GM19035 (cell line): Measurements from ENCODE around the gene KIF12.

Experiments used
- ATAC-seq: cut with Tn5 transposase; IDR thresholded peaks from one replicate; pipeline ENCODE4 v1.9.1; 2021; ENCODE audit not compliant: unreplicated experiment

KIF12 gene

GRCh38 chr9:114107286-114108001, 8.4 kb upstream of the KIF12 start:
- no peak for ATAC-seq

GRCh38 chr9:114105236-114105635, 6.1 kb upstream of the KIF12 start:
- ATAC-seq: no peak

GRCh38 chr9:114102484-114102883, 3.4 kb upstream of the KIF12 start:
- no peak for ATAC-seq

- ATAC-seq: no peak
These were observed 1.4 kb upstream of the KIF12 start for GRCh38 chr9:114100536-114100935.

- ATAC-seq: no peak
These were observed 678 bp upstream of the KIF12 start for GRCh38 chr9:114099669-114100270.

GRCh38 chr9:114098021-114098935, 814 bp downstream of the KIF12 start:
- ATAC-seq: no peak

- no peak for ATAC-seq
These were observed 1.5 kb downstream of the KIF12 start for GRCh38 chr9:114097613-114098020.

GRCh38 chr9:114096866-114097612, 2.1 kb downstream of the KIF12 start:
- ATAC-seq: no peak

- no peak for ATAC-seq
These were observed 3.0 kb downstream of the KIF12 start for GRCh38 chr9:114096041-114096511.

- ATAC-seq: no peak
These were observed 4.1 kb downstream of the KIF12 start for GRCh38 chr9:114094971-114095370.

GRCh38 chr9:114093761-114094505, 5.2 kb downstream of the KIF12 start:
- no peak for ATAC-seq

- ATAC-seq: no peak
These were observed 6.0 kb downstream of the KIF12 start for GRCh38 chr9:114093031-114093471.

GRCh38 chr9:114092336-114092735, 6.8 kb downstream of the KIF12 start:
- no peak for ATAC-seq

GRCh38 chr9:114091711-114092110, 7.4 kb downstream of the KIF12 start:
- ATAC-seq: no peak

- ATAC-seq: no peak
These were observed 8.3 kb downstream of the KIF12 start for GRCh38 chr9:114090798-114091197.

- no peak for ATAC-seq
These were observed 9.8 kb downstream of the KIF12 start for GRCh38 chr9:114089206-114089840.

GRCh38 chr9:114088571-114089170, 10.4 kb downstream of the KIF12 start:
- no peak for ATAC-seq

- ATAC-seq: no peak
These were observed 11.4 kb downstream of the KIF12 start for GRCh38 chr9:114087721-114088120.

GRCh38 chr9:114086607-114087006, 12.5 kb downstream of the KIF12 start:
- ATAC-seq: no peak
